ENCODE data around the gene SLC36A3.
"Not testable (repeated sequence)": the region's sequence is repeated elsewhere in the genome, so short reads cannot be mapped to it uniquely, and the experiment has no call there.

SLC36A3 gene

DNA sequence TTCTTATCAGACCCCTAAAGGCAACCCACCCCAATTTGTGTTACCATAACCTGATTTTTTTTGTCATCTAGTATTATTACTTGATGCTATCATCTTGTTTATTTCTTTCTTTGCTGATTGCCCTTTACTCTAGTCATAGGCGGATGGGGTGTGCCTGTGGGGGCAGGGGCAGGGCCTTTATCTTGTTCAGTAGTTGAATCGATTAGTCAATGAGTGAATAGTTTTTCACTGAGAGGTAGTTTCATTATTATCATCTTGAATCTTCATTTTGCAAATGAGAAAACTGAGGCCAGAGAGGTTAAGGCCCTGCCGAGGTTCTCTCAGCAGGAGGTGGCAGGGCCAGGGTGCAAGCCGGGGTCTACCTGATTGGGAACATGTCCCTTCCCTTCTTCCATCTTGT is 60.0 kb downstream of the SLC36A3 start:
- TF ChIP-seq, protein P1, sequence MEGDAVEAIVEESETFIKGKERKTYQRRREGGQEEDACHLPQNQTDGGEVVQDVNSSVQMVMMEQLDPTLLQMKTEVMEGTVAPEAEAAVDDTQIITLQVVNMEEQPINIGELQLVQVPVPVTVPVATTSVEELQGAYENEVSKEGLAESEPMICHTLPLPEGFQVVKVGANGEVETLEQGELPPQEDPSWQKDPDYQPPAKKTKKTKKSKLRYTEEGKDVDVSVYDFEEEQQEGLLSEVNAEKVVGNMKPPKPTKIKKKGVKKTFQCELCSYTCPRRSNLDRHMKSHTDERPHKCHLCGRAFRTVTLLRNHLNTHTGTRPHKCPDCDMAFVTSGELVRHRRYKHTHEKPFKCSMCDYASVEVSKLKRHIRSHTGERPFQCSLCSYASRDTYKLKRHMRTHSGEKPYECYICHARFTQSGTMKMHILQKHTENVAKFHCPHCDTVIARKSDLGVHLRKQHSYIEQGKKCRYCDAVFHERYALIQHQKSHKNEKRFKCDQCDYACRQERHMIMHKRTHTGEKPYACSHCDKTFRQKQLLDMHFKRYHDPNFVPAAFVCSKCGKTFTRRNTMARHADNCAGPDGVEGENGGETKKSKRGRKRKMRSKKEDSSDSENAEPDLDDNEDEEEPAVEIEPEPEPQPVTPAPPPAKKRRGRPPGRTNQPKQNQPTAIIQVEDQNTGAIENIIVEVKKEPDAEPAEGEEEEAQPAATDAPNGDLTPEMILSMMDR (conservative IDR thresholded peaks at IDR 0.05; ENCODE audit: low read depth, low read length) = no peak
- H3K79me2 ChIP-seq (ENCODE audit: insufficient read depth, low read depth) = no peaks in the 10 kb centered on the region
- no peaks in the 10 kb centered on the region for H4K20me1 ChIP-seq (ENCODE audit: insufficient read depth)
- no peaks in the 10 kb centered on the region for H3K4me1 ChIP-seq (ENCODE audit: low read depth, poor library complexity, severe bottlenecking)
- no peak overlapping the region for H3K27ac ChIP-seq
- H3K4me2 ChIP-seq = no peak overlapping the region
- no peak overlapping the region for H2AFZ ChIP-seq (ENCODE audit: low read depth)
- no peak overlapping the region for H3K9ac ChIP-seq
- H3K36me3 ChIP-seq (ENCODE audit: insufficient read depth) = no peaks in the 10 kb centered on the region
- H3K27me3 ChIP-seq (ENCODE audit: insufficient read depth, low read depth) = no peaks in the 10 kb centered on the region
- no peak overlapping the region for H3K4me3 ChIP-seq (IDR thresholded peaks at IDR 0.05; ENCODE audit: insufficient read depth, low read depth, low read length)

DNA sequence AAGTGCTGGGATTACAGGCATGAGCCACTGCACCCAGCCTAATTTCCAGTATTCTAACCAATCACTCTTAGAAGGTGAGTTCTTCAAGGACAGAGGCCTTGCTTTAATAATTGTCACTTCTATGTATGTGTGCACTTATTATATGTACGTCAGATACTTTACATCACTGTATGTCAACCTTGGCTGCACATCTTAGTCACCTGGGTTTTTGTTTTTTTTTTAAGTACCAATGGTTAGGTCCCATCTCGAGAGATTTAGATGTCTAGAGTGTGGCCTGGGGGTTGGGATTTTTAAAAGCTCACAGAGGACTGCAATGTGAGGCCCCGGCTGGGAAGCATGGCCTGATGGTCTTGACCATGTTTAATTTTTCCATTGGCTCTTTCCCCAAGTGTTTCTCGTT is 60.4 kb downstream of the SLC36A3 start:
- no peak overlapping the region for H3K27ac ChIP-seq
- no peak overlapping the region for H3K4me3 ChIP-seq (IDR thresholded peaks at IDR 0.05; ENCODE audit: insufficient read depth, low read depth, low read length)
- H3K4me1 ChIP-seq (ENCODE audit: low read depth, poor library complexity, severe bottlenecking) = no peaks in the 10 kb centered on the region
- no peaks in the 10 kb centered on the region for H4K20me1 ChIP-seq (ENCODE audit: insufficient read depth)
- no peak overlapping the region for H3K9ac ChIP-seq
- no peaks in the 10 kb centered on the region for H3K27me3 ChIP-seq (ENCODE audit: insufficient read depth, low read depth)
- TF ChIP-seq, protein P1 (conservative IDR thresholded peaks at IDR 0.05; ENCODE audit: low read depth, low read length) = no peak
- H2AFZ ChIP-seq (ENCODE audit: low read depth) = no peak overlapping the region
- H3K79me2 ChIP-seq (ENCODE audit: insufficient read depth, low read depth) = no peaks in the 10 kb centered on the region
- no peak overlapping the region for H3K4me2 ChIP-seq
- no peaks in the 10 kb centered on the region for H3K36me3 ChIP-seq (ENCODE audit: insufficient read depth)

DNA sequence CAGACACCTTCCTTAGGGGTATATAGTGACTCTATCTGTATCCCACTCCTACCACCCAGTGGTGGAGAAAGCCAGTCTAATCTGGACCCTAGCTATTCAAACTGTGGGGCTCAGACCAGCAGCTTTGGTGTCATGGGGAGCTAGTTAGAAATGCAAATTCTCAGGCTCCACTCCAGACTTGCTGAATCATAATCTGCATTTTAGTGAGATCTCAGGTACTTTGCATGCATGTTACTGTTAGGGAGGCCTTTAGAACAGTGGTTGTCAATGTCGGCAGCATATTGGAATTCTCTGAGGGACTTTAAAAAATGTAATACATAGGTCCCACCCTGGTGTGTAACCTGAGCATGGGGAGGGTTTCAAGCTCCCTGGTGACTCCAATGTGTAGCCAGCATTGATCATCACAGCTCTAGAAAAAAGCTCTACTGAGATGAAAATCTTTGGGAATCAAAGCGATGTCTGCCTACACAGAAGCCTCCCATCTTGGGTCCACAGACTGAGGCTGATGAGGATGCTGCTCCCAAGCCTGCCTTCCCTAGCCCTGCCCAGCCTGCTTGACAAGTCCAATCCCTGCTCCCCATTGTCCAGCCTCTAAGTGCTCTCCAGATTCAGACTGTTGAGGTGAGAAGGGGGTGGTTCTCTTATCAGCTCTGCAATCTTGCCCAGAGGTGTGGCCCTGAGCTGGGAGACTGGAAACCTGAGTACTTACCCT is 62.5 kb downstream of the SLC36A3 start:
- TF ChIP-seq, protein P1 (conservative IDR thresholded peaks at IDR 0.05; ENCODE audit: low read depth, low read length) = no peak
- Histone ChIP-seq H3K27ac (no peak overlapping the region), H2AFZ (ENCODE audit: low read depth) (no peak overlapping the region), H3K4me3 (IDR thresholded peaks at IDR 0.05; ENCODE audit: insufficient read depth, low read depth, low read length) (no peak overlapping the region), H3K9ac (no peak overlapping the region), H3K36me3 (ENCODE audit: insufficient read depth) (no peaks in the 10 kb centered on the region), H3K79me2 (ENCODE audit: insufficient read depth, low read depth) (no peaks in the 10 kb centered on the region), H3K4me2 (no peak overlapping the region), H3K27me3 (ENCODE audit: insufficient read depth, low read depth) (no peaks in the 10 kb centered on the region), H4K20me1 (ENCODE audit: insufficient read depth) (no peaks in the 10 kb centered on the region), H3K4me1 (ENCODE audit: low read depth, poor library complexity, severe bottlenecking) (no peaks in the 10 kb centered on the region)

DNA sequence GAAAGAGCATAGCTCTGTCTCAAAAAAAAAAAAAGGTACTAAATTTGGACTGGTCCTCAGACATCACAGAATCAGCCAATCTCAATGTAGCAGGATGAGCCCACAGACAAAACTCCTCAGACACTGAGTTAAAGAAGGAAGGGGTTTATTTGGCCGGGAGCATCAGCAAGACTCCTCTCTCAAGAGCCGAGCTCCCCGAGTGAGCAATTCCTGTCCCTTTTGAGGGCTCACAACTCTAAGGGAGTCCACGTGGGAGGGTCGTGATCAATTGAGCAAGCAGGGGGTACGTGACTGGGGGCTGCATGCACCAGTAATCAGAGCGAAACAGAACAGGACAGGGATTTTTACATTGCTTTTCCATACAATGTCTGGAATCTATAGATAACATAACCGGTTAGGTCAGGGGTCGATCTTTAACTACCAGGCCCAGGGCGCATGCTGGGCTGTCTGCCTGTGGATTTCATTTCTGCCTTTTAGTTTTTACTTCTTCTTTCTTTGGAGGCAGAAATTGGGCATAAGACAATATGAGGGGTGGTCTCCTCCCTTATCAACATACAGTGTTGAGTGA is 63.2 kb downstream of the SLC36A3 start:
- not testable (repeated sequence) for H3K79me2 ChIP-seq (ENCODE audit: insufficient read depth, low read depth); H3K27me3 ChIP-seq (ENCODE audit: insufficient read depth, low read depth); H3K4me2 ChIP-seq; H3K36me3 ChIP-seq (ENCODE audit: insufficient read depth); H2AFZ ChIP-seq (ENCODE audit: low read depth); H4K20me1 ChIP-seq (ENCODE audit: insufficient read depth); H3K27ac ChIP-seq; H3K9ac ChIP-seq; H3K4me3 ChIP-seq (IDR thresholded peaks at IDR 0.05; ENCODE audit: insufficient read depth, low read depth, low read length); H3K4me1 ChIP-seq (ENCODE audit: low read depth, poor library complexity, severe bottlenecking)

DNA sequence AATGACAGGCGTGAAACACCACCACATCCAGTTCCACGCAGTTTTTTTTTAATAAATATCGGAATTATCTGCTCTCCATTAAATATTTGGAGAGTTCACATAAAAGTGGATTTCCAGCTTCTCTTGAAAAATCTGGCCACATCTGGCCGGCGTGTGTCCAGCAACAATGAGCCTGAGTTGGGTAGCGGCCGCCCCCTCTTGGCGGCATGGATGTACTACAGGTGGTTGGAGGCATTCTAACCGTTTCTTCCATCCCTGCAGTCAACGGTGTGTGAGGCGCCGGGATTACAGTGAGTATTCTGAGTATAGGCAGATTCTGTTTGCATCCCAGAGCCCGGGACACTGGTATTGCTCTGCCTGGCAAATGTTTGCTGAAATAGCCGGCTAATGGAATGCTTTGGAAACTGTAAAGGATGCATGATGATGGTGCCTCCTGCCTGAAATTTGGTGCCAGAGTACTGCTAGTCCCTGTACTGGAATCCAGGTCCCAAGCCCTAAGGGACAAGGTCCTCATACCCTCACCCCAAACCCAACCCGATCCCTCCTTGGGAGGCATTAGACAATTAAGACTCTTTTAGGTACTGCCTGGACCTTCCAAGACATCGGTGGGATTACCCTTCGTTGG is 64.2 kb downstream of the SLC36A3 start:
- Histone ChIP-seq H3K36me3 (ENCODE audit: insufficient read depth) (no peaks in the 10 kb centered on the region), H3K79me2 (ENCODE audit: insufficient read depth, low read depth) (no peaks in the 10 kb centered on the region), H4K20me1 (ENCODE audit: insufficient read depth) (no peaks in the 10 kb centered on the region), H3K9ac (no peak overlapping the region), H3K4me2 (no peak overlapping the region), H3K27ac (no peak overlapping the region), H3K27me3 (ENCODE audit: insufficient read depth, low read depth) (no peaks in the 10 kb centered on the region), H2AFZ (ENCODE audit: low read depth) (no peak overlapping the region), H3K4me3 (IDR thresholded peaks at IDR 0.05; ENCODE audit: insufficient read depth, low read depth, low read length) (no peak overlapping the region), H3K4me1 (ENCODE audit: low read depth, poor library complexity, severe bottlenecking) (no peaks in the 10 kb centered on the region)
- TF ChIP-seq, protein P1 (conservative IDR thresholded peaks at IDR 0.05; ENCODE audit: low read depth, low read length) = peak; percentile 83

Measured in KMS-11 (cell line).